Measurements from ENCODE around the gene C19orf85.

Gene C19orf85

GRCh38 chr19:55481148-55481793 is 16.7 kb upstream of the C19orf85 start:
- no peak overlapping the region for H3K4me3 ChIP-seq (ENCODE audit: low read length)
- DNase-seq (ENCODE audit: low read depth, low spot score), result no peak

- no peak overlapping the region for H3K4me3 ChIP-seq (ENCODE audit: low read length)
- DNase-seq (ENCODE audit: low read depth, low spot score), result no peak
Measured at GRCh38 chr19:55479451-55480230, 15.1 kb upstream of the C19orf85 start.

GRCh38 chr19:55479045-55479444 is 14.5 kb upstream of the C19orf85 start:
- no peak overlapping the region for H3K4me3 ChIP-seq (ENCODE audit: low read length)
- no peak for DNase-seq (ENCODE audit: low read depth, low spot score)

DNA sequence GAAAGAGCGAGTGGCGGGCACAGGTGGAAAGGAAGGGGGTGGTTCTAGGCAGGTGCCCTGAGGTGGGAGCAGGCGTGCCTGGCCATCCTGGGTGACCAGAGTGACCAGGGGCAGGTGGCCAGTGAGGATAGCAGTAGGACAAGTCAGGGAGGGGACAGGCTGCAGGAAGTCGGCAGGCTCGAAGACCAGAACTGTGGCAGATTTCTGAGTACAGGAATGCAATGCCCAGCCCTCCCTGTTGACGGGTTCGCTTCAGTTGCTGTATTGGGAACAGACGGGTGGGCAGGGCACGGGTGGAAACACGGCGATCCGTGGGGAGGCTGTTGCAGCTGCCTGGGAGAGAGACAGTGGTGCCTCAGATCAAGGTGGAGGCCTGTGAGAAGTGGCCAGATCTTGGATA is 13.8 kb upstream of the C19orf85 start:
- H3K4me3 ChIP-seq (ENCODE audit: low read length), result no peak overlapping the region
- no peak for DNase-seq (ENCODE audit: low read depth, low spot score)

DNA sequence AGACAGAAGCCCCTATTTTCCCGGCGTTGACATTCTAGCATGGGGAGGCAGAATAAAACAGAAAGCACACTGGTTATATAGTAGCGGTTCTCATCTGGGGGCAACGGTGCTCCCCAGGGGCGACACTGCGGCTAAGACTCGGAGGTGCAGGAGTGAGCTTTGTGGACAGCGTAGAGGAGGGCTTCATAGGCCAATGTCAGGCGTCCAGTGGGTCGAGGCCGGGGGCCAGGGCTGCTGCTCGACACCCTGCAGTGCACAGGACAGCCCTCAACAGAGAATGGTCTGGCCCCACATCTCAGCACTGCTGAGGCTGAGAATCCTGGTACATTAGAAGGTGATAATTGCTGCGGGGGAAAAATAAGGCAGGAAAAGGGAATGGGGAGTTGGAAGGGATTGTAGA is 13.4 kb upstream of the C19orf85 start:
- DNase-seq (ENCODE audit: low read depth, low spot score), result no peak

DNA sequence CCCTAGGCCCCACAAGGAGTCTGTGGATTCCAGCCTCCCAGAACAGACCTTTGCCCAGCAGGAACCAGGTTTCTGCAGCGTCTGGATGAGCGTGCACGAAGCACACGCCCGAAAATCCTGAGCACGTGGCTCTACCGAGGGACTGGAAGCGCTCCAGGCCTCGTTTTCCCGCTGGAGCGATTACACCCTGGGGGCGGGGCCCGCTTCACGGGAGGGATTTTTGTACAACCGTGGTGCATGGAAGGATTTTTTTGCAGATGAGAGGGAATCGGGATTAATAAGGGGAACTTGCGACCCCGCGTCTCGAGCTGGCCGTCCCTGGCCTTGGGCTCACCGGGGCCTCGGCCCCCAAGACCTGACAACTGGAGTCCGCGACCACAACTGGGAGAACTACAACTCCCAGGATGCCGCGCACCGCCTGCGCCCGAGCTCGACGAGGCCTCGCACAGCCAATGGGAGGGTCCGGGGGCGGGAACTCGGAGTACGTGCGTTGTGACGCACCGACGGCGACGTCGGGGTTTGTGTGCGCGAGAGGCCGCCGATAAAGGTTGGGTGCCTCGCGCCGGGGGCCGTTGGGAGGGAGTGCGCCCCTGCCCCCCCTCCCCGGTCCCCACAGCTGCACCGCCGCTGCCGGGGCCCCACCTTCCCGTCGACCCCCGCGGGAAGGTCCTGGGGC is 11.7 kb upstream of the C19orf85 start, which contains the start of gene ZNF628:
ZNF628 (plus strand) TSS at position 518 of the 676 bp plus-strand sequence. CDS start 3,294 bp downstream, outside the sequence.
- peak within 1 kb of the TSS; percentile 85 for H3K4me3 ChIP-seq (ENCODE audit: low read length)
- DNase-seq (ENCODE audit: low read depth, low spot score), result peak; percentile 97

More for the DNA sequence above, 13.4 kb upstream of the C19orf85 start:
- H3K4me3 ChIP-seq (ENCODE audit: low read length), result peak overlapping the region; percentile 85

DNA sequence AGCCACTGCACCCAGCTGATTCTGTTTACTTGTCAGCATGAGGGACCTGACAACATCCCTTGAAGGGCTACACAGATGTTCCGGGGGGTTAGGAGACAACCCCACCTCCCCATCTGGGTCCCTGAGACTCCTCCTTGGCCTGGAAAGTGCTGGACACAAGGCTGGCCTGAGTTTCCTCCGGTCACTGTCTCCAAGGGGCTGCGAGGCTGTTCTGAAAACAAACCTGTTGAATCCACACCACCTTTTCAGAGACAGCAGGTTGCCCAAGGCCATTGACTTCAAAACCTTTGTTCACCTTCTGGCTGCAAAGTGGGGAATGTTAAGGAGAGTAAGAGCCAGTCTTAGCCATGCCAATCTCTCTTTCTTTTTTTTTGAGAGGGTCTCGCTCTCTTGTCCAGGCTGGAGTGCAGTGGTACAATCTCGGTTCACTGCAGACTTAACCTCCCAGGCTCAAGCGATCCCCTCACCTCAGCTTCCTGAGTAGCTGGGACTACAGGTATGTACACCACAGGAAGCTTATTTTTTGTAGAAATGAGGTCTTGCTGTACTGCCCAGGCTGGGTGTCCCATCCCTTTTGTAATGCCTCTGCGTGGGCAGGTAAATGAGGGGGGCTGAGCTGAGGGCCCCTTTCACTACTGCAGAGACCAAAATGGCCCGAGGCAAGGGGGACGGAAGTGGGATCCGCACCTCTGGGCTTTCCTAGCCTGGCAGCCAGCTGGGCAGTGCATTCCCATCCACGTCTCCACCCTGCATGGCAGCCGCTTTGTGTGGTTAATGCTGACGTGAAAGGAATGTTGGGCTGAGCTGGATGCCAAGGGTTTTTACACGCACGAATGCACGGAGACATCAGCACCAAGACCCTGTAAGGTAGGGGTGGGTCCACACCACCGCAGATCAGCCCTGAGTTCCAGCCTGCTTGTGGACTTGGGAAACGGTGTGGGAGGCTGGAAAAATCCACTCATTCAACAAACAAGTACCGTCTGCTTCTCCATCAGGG is 10.0 kb upstream of the C19orf85 start:
- no peak for DNase-seq (ENCODE audit: low read depth, low spot score)
- H3K4me3 ChIP-seq (ENCODE audit: low read length), result no peak overlapping the region

GRCh38 chr19:55473225-55474012 is 8.9 kb upstream of the C19orf85 start:
- no peak overlapping the region for H3K4me3 ChIP-seq (ENCODE audit: low read length)
- no peak for DNase-seq (ENCODE audit: low read depth, low spot score)

- DNase-seq (ENCODE audit: low read depth, low spot score), result no peak
- H3K4me3 ChIP-seq (ENCODE audit: low read length), result no peak overlapping the region
Measured at GRCh38 chr19:55472463-55472862, 7.9 kb upstream of the C19orf85 start.

DNA sequence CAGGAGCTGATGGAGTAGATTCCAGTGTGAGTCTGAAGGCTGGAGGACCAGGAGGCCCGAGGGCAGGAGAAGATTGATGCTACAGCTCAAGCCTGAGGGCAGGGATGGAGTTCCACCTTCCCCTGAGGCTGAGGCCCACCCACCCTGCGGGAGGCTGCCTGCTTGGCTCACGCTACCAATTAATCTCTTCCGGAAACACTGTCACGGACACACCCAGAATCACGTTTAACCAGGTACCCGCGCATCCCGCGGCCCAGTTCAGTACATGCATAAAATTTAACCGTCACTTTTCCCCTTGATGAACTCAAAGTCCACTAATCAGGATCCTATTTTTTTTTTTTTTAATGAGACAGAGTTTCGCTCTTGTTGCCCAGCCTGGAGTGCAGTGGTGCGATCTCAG is 6.7 kb upstream of the C19orf85 start:
- no peak overlapping the region for H3K4me3 ChIP-seq (ENCODE audit: low read length)
- DNase-seq (ENCODE audit: low read depth, low spot score), result no peak

DNA sequence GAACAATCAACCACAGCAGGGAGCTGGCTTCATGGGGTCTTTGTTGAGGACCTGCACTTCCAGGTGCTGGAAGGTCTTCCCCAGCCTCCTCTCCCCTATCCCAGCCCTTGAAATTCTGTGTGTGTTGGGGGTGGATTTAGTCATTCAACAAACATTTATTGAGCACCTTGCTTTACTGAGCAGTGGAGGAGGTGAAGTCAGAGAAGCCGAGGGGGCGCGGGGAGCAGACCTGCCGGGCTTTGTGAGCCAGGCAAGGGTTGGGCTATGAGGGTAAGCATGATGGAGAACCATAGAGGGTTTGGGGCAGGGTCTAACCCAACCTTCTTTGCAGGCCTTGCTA is 3.5 kb upstream of the C19orf85 start:
- no peak for DNase-seq (ENCODE audit: low read depth, low spot score)
- H3K4me3 ChIP-seq (ENCODE audit: low read length), result no peak overlapping the region

- H3K4me3 ChIP-seq (ENCODE audit: low read length), result no peak overlapping the region
- DNase-seq (ENCODE audit: low read depth, low spot score), result no peak
Measured at GRCh38 chr19:55467236-55468053, 2.9 kb upstream of the C19orf85 start.

DNA sequence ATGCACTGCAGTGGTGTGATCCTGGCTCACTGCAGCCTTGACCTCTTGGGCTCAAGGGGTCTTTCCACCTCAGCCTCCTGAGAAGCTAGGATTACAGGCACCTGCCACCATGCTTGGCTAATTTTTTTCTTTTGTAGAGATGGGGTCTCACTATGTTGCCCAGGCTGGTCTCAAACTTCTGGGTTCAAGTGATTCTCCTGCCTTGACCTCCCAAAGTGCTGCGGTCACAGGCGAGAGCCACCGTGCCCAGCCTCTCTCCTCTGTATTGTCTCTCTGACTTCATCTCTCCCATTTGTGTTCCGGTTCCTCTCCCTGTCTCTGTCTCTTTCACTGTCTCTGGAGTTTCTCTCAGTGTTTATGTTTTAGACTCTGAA is 1.7 kb upstream of the C19orf85 start:
- no peak for DNase-seq (ENCODE audit: low read depth, low spot score)

DNA sequence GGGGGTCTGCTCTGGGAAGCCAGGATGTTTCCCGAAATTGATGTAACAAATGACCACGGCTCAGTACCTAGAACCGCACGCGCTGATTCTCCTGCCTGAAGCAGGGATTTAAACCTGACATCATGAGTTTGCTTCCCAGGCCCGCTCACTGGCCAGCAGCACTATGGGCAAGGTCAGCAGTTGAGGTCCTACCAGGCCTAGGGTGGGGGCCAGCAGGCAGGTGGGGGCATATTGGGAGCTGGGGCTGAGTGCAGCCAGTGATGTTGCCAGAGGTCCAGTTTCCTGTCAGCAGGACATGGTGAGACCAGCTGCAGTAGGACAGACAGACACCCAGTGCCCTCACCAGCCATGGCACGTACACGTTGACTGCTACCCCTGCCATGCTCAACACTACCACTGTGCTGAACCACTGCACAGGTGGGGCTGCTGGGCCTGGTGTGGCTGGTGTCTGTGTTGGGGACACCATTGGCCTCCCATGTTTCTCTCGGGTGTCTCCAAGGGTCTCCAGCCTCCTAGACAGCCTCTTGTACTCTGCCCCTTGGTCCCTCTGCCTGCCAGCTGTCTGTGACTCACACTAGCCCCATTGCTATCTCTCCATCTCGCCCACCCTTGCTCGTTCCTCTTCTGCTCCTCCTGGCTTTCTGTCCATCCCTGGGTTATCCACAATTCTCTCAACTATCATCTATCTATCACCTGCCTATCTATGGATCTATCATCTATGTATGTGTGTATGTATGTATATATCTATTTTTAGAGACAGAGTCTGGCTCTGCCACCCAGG is 1.1 kb upstream of the C19orf85 start:
- DNase-seq (ENCODE audit: low read depth, low spot score), result no peak
- H3K4me3 ChIP-seq (ENCODE audit: low read length), result no peak overlapping the region

More for the DNA sequence above, 1.7 kb upstream of the C19orf85 start:
- H3K4me3 ChIP-seq (ENCODE audit: low read length), result no peak overlapping the region

- no peak overlapping the region for H3K4me3 ChIP-seq (ENCODE audit: low read length)
- no peak for DNase-seq (ENCODE audit: low read depth, low spot score)
Measured at GRCh38 chr19:55464039-55464661, 401 bp downstream of the C19orf85 start.

DNA sequence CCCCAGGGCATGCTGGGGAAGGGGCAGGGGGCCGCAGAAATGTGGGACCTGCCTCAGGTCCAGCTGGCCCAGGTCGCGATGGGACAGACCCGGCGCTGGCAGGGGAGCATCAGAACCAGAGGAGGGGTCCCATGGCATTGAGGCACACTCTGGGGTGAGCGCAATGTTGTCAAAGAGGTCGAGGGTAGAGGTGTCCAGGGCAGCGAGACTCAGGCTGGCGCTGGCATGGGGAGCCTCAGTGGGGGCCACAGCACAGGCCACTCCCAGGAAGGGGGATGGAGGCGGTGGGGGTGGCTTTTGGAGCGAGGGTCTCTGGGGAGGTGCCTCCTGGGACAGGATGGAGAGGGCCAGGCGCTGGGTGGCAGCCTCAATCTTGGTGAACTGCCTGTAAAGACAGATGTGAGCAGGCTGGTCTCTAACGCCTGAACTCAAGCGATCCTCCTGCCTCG is 944 bp downstream of the C19orf85 start:
- no peak overlapping the region for H3K4me3 ChIP-seq (ENCODE audit: low read length)
- no peak for DNase-seq (ENCODE audit: low read depth, low spot score)

All from Jurkat, Clone E6-1 (cell line).